GM18951 (cell line): ENCODE measurements around the gene TLR10.
A peak's percentile ranks its signal among the peaks of the same experiment; 100 is the strongest.

Experiments
- POLR2A ChIP-seq: IDR thresholded peaks from 4 replicates; pipeline ENCODE4 v1.6.1; 2011; ENCODE audit warnings: mild to moderate bottlenecking; ENCODE audit not compliant: insufficient read length, insufficient read depth; ENCODE audit errors: extremely low read depth
- in situ Hi-C: fragments of 300-500 bp; cut with MboI; formaldehyde crosslinking; loops from one replicate; pipeline ENCODE4 v1.12.0; 2022; ENCODE audit warnings: low sequenced_read_pairs, mixed read lengths, inconsistent platforms; ENCODE audit not compliant: unreplicated experiment

The TLR10 gene

DNA sequence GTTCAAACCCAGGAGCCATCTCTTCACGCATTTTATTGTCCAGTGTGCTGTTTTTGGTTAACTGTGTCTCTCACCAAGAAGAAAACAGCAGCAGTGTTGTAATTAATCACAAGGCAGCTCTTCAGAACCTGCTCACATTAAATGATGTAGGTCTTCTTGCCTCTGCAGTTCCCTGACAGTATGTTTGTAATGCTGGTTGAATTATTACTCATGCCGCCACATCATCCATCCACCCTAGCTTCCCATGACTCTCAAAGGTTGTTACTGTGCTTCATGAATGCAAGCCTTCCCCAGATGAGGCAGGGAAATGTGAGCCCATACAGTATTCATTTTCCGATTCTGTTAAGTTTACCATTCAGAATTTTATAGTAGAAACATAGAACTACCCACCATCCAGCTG lies 17.4 kb downstream of the TLR10 start:
- TF ChIP-seq POLR2A = no peak
- in situ Hi-C loops = loop anchor here (10.0 to 25.0 kb wide), 2 partner anchors 89 to 672 kb away; partner anchors contain the start of gene TLR6

DNA sequence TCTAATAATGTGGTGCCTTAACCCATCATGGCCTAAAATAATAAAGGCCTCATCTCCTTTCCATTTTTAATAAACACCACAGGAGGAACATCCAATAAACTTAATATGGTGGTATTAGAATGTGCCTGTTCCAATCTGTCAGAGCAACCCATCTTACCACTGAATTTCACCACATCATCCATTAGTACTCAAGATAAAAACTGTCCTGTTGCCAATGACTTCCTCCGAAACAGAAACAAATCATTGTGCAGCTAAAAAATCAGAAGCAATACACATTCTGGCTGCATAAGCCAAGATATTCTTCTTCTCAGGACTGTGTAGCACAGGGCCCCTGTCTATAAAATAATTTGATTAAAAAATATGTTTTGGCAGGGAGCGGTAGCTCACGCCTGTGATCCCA lies 18.5 kb downstream of the TLR10 start:
- no peak for TF ChIP-seq POLR2A
- in situ Hi-C loops = loop anchor here (10.0 to 25.0 kb wide), 2 partner anchors 91 to 673 kb away; partner anchors contain the start of gene TLR6

DNA sequence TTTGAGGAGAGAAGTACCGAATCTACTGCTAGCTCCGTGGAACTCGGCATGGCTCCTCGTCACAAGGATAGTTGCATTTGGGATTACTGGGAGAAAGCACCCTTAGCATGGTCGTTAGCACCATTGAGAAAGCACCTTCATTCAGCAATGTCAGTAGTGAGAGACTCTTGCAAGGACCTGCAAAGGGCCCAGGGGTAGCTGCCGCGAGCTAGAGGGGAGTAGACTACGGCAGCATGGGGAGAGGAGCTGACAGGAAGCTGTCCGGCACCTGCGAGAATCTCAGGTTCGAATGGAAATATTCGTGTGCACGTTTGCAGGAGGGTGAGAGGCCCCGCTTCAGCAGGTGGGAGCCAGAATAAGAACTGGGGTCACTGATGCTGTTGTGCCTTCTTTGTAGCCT lies 20.2 kb downstream of the TLR10 start:
- in situ Hi-C loops = loop anchor here (10.0 to 25.0 kb wide), 2 partner anchors 92 to 675 kb away; partner anchors contain the start of gene TLR6
- TF ChIP-seq POLR2A = peak; percentile 37

DNA sequence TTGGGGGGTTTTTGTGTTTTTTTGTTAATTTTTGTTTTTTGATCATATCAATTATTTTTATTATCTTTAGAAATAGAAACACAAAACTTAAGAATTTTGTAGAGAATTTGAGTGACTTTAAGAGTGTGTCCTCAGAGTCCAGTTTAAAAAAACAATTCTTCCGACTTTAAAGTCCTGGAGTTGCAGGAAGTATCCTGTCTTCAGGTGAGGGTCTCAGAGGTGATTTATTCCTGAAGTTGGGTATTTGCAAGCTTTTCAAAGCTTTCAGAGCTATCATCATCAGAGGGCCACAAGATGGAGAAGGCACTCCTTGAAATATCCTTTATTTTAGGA lies 23.0 kb downstream of the TLR10 start:
- TF ChIP-seq POLR2A = no peak
- in situ Hi-C loops = loop anchor here (10.0 to 25.0 kb wide), 3 partner anchors 95 to 678 kb away; partner anchors contain the start of gene TLR6

DNA sequence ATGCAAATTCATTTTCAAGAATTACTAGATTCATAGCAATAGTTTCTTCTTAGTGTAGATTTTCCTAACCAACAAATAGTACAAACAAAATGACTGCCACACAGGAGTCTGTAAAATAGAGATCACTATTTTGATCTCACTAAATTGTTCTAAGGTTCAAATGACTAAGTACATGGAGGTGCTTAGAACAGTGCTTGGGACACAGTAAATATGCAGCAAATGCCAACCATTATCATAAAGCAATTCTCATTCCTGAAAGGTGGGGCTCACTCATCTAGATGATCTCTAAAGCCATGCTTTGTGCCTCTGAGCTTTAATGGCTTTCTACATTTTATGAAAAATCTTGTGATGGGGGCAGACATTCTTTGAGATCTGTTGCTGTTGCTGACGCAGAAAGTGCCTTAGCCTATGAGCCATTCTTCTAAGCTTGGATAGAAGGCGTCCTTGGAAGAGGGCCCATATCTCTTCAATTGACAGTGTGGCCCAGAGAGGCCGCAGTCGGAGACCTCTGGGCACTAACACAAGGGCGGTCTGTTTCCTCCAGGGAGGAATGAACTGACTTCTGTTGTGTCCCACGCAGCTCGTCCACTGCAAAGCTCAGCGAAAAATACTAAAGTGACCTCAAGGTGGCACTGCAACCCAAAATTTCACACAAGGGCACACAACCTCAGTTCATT lies 23.5 kb downstream of the TLR10 start:
- TF ChIP-seq POLR2A = no peak
- in situ Hi-C loops = loop anchor here (10.0 to 25.0 kb wide), 2 partner anchors 376 to 678 kb away; no protein-coding TSS in a partner anchor

DNA sequence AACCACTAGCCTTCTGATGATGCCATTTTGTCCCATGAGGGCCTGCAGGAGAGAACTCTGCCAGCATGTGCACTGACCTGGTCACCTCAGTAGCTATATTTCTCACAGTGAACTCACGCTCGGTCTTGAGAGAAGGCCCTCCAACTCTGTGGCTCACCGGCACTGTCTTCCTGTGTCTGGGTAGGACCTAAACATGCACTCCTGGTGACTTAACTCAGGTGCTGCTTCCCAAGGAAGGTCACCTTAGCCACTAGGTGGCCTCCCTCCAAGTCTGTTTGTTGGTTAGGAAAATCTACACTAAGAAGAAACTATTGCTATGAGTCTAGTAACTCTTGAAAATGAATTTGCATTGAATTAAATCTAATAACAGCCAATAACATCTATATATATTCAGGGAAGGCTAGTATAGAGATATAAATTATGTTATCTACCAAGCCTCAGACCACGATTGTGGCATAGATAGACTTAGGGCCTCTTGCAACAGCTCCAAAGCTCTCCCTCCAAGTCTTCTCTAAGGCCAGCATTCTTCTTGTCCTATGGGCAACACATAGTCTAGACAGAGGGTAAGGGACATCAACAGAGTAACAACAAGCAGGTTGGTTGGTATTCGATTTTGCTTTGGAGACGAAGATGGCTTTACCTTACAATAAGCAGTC lies 24.7 kb downstream of the TLR10 start:
- in situ Hi-C loops = loop anchor here (10.0 to 25.0 kb wide), 2 partner anchors 377 to 679 kb away; no protein-coding TSS in a partner anchor
- TF ChIP-seq POLR2A = no peak

DNA sequence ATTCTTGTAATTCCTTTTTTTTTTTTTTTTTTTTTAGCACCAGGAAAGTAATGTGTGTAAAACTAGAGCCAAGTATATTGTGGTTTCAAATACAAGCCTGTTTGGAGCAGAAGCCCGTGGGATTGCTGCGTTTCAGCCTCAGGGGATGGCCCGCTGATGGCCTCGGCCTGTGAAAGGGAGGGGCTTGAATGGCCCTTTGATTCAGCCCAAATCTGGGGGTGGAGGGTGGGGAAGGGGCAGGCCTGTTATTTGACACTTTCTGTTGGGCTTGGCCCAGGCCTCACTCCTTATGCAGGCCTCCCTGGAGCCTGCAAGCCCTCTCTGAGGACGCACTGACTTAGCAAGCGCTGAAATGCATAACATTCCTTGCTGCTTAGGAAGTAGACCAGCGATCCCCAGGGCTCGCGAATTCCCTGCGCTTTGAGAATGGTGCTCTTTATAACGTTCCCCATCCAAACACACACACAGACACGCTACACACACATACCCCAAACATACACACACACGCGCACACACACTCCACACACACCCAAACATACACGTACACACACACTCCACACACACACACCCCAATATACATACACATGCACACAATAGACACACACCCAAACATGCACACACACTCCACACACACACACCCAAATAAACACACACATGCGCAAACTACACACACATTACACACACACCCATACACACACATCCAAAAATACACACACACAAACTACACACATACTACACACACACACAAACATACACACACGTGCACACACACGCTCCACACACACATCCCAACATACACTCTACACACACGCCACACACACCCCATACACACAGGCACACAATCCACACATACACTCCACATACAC lies 29.6 kb downstream of the TLR10 start:
- in situ Hi-C loops = loop anchor here (10.0 to 25.0 kb wide), 2 partner anchors 382 to 684 kb away; no protein-coding TSS in a partner anchor

DNA sequence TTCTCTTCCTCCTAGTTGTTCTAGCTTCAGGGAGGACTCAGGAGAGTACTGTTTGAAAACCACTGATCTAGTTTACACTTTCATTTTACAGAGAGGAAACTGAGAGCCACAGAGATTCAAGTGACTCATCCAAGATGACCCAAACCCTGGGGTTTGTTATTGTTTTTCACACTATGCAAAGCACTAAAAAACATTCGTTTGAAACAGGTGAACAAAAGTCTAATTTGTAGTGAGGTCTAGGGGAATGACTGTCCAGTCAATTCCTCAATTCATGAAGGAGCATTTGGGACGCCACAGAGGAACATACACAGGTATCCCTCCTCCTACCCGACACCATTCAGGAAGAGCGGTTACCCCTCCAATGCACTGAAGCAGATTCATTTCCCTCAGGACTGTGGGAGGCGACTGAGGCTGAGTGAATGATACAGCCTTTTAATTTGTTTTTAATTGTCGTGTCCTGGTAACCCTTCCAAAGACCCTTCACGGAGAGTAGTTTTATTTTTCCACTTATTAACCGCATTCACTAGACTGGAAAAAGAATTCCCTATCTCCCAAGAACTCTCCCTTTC lies 30.3 kb downstream of the TLR10 start:
- no peak for TF ChIP-seq POLR2A
- in situ Hi-C loops = loop anchor here (10.0 to 25.0 kb wide), 2 partner anchors 382 to 685 kb away; no protein-coding TSS in a partner anchor

More for the DNA sequence above, 29.6 kb downstream of the TLR10 start:
- no peak for TF ChIP-seq POLR2A

DNA sequence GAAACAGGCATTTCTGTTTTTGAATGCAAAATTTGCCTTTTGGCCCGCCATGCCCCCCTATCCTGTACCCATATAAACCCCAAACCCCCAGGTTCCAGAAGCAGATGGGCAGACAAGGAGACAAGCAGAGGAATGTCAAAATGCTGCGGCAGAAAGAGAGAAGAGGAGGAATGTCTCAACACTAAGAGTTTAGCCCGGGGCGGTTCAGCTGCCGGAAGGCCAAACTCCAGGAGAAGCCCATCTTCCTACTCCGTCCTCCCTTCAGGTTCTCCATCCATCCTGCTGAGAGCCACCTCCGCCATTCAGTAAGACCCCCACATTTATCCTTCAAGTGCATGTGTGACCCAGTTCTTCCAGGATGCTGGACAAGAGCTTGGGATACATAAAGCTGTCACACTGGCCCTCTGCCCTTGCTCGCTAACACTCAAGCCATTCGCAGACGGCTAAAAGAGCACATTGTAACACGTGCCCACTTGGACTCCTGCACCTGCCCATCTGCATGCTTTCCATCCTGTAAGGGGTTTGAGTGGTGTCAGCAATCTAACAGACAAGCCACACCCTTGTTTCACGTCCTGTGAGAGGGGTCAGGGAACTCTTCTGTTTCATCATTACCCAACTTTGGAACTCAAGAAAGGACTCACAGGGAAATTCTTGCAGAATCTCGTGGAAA lies 31.3 kb downstream of the TLR10 start:
- no peak for TF ChIP-seq POLR2A
- in situ Hi-C loops = loop anchor here (10.0 to 25.0 kb wide), 2 partner anchors 383 to 686 kb away; no protein-coding TSS in a partner anchor

DNA sequence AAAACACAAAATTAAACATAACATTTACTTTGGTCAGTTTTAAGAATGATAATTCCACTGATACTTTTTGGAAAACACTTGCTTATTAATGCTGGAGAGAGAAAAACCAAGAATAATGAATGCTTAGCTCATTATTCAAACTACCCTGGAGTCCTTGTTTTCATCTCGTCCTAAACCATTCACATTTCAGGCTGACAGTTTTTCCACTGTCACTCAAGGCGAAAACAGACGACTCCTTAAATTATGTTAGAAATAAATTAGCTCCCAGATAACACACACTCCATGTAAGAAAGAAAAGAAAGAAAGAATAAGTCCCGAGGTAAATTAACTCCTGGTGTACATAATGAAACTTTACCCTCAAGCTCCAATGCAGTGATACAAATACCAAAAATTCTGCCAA lies 33.5 kb downstream of the TLR10 start:
- in situ Hi-C loops = no loop called here
- no peak for TF ChIP-seq POLR2A

DNA sequence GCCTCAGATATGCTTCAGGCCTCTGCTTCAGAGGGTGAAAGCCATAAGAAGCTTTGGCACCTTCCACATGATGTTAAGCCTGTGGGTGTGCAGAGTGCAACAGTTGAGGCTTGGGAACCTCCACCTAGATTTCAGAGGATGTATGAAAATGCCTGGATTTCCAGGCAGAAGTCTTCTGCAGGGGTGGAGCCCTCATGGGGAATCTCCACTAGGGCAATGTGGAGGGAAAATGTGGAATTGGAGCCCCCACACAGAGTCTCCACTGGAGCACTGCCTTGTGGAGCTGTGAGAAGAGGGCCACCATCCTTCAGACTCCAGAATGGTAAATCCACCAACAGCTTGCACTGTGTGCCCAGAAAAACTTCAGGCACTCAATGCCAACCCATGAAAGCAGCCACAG lies 35.2 kb downstream of the TLR10 start:
- no peak for TF ChIP-seq POLR2A
- in situ Hi-C loops = no loop called here

DNA sequence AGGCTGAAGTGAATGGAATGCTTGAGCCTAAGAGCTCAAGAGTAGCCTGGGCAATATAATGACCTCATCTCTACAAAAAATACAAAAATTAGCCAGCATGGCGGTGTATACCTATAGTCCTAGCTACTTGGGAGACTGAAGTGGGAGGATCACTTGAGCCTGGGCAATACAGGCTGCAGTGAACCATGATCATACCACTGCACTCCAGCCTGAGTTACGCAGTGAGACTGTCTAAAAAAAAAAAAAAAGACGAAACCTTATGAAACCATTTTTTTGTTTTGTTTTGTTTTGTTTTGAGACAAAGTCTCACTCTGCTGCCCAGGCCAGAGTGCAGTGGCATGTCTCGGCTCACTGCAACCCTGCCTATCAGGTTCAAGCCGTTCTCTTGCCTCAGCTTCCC lies 36.9 kb downstream of the TLR10 start:
- TF ChIP-seq POLR2A = no peak
- in situ Hi-C loops = no loop called here
